ENCODE measurements around the gene OSGIN1.

DNA sequence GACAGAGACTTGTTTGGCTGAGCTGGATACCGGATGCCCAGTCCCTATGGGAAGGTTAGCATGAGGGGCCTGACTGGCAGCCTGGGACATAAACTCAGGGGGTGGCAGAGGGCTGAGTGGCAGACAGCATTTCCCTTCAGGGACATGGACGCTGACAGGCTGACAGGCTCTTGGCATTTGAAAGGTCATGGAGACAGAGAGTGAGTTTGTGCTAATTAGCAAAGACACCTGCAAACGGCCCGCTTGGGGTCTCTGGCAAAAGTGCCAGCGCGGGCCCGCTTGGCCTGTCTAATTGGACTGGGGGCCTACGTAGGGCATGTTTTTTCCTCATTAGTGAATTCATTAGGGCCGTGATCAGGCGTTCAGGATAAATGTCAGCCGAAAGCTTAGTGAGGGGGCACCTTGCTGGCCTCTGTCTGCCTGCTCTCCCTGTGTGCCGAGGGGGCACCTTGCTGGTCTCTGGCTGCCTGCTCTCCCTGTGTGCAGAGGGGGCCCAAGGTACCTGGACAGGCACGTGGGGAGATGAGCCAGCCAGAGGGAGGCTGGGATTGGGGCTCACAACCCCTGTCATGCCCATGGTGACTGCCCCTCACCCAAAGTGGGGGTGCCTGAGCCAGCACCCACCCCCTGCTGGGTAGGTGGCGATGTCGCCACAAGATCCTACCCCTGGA is 22.7 kb downstream of the OSGIN1 start:
- no peak for TF ChIP-seq SP1 (IDR thresholded peaks at IDR 0.05)
- no peak for TF ChIP-seq NFRKB (IDR thresholded peaks at IDR 0.05)
- TF ChIP-seq ARNT (IDR thresholded peaks at IDR 0.05), result no peak
- no peak for TF ChIP-seq FOXM1 (IDR thresholded peaks at IDR 0.05; ENCODE audit: borderline replicate concordance)
- TF ChIP-seq, protein P1, sequence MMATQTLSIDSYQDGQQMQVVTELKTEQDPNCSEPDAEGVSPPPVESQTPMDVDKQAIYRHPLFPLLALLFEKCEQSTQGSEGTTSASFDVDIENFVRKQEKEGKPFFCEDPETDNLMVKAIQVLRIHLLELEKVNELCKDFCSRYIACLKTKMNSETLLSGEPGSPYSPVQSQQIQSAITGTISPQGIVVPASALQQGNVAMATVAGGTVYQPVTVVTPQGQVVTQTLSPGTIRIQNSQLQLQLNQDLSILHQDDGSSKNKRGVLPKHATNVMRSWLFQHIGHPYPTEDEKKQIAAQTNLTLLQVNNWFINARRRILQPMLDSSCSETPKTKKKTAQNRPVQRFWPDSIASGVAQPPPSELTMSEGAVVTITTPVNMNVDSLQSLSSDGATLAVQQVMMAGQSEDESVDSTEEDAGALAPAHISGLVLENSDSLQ (IDR thresholded peaks at IDR 0.05), result no peak
- no peak for TF ChIP-seq FOXA1 (IDR thresholded peaks at IDR 0.05)
- no peak for TF ChIP-seq BHLHE40 (IDR thresholded peaks at IDR 0.05; ENCODE audit: borderline replicate concordance)
- no peak for TF ChIP-seq ZNF384 (IDR thresholded peaks at IDR 0.05)
- TF ChIP-seq HDGF (IDR thresholded peaks at IDR 0.05; ENCODE audit: borderline replicate concordance), result no peak
- no peak for TF ChIP-seq LEF1 (IDR thresholded peaks at IDR 0.05; ENCODE audit: borderline replicate concordance)
- no peak for TF ChIP-seq SUZ12 (IDR thresholded peaks at IDR 0.05)
- no peak for TF ChIP-seq TARDBP (IDR thresholded peaks at IDR 0.05)
- TF ChIP-seq ELF4 (IDR thresholded peaks at IDR 0.05), result no peak
